ENCODE data around the gene CSGALNACT2.

GRCh38 chr10:43194266-43194665, 56.0 kb downstream of the CSGALNACT2 start:
- TF ChIP-seq CTCF (IDR thresholded peaks at IDR 0.05) (no peak), POLR2A (IDR thresholded peaks at IDR 0.05) (no peak)
